HG02678 (cell line): ENCODE results near the gene GADD45G.
A peak's percentile ranks its signal among the peaks of the same experiment; 100 is the strongest.

ENCODE experiments used
- ATAC-seq: cut with Tn5 transposase; IDR thresholded peaks from one replicate; pipeline ENCODE4 v1.9.1; 2021; ENCODE audit warnings: mild to moderate bottlenecking, moderate library complexity; ENCODE audit not compliant: unreplicated experiment

The GADD45G gene

GRCh38 chr9:89592213-89592815 lies 12.5 kb upstream of the GADD45G start:
- no peak for ATAC-seq

- ATAC-seq = no peak
Measured at GRCh38 chr9:89592963-89593726, 11.7 kb upstream of the GADD45G start.

DNA sequence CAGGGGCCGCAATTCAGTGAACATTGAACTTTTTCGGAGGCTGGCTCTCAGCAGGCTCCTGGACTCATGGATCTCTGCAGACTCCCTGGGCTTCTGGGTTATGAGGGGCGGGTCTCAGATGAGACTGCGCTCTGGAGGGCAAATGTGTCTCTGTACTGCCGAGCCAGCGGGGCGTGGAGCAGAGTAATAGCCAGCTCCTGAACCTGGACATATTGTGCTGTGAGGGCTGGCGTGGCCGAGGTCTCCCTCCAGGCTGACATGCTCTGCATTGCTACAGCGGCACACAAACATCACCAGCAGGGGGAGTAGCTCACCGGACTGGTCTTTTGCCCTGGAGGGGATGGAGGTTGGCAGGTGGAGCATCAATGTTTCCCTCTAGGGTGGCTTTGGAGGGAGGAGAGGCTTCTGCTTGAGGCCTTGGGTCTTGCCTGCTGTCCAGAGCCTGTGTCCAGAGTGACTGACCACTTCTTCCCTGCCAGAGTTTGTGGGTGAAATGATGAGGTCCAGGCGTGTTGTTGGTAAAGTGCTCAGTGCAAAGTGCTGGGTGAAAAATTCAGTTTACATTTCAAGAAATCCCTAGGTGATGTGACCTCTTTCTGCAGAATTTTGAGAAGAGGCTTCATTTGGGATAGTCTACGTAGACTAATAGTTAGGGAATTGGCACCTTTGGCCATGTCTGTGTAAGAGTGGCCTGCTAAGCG lies 10.9 kb upstream of the GADD45G start:
- no peak for ATAC-seq

GRCh38 chr9:89594811-89595550 lies 9.8 kb upstream of the GADD45G start:
- ATAC-seq = no peak

GRCh38 chr9:89595646-89596045 lies 9.2 kb upstream of the GADD45G start:
- ATAC-seq = no peak

DNA sequence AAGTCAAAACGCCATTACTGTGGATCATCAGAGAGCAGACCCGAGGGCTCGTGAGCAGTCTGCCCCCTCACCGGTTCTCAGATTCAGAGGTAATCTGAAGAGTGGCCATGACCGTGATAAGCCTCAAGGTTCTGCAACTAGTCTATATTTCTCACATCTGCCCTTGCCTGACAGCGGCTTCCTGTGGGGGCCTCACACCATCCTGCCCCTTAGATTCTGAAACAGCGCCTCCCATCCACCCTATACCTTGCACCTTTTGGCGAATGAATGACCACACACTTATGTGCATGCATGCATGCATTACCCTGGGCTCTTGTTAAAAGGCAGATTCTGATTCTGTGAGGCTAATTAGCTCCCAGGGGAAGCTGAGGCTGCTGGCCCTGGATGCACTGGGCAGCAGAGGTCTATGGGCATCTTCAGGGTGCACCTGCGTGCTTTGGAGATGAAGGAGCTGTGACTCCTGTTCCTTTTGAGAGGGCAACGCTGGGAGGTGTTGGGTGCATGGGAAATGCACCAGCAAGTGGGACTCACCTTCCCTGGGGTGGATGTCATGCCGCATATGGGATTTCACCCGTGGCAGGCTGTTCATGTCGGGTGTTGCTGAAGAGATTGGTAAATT lies 7.8 kb upstream of the GADD45G start:
- no peak for ATAC-seq

- peak; percentile 47 for ATAC-seq
Measured at GRCh38 chr9:89597711-89598362, 7.0 kb upstream of the GADD45G start.

DNA sequence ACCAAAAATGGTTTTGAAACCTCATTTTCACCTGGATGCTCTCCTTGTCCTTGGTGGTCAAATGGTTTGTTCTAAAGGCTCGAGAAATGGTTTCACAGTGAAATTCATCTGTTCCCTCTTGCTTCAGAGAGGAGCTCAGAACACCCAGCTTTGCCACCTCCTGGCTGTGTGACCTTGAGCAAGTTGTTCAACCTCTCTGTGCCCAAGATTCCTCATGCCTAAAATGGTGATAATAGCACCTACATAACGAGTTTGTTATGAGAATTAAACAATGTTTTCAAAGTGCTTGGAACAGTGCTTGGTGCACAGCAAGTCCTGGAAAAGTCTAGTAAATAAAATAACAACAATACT lies 6.5 kb upstream of the GADD45G start:
- ATAC-seq = no peak

DNA sequence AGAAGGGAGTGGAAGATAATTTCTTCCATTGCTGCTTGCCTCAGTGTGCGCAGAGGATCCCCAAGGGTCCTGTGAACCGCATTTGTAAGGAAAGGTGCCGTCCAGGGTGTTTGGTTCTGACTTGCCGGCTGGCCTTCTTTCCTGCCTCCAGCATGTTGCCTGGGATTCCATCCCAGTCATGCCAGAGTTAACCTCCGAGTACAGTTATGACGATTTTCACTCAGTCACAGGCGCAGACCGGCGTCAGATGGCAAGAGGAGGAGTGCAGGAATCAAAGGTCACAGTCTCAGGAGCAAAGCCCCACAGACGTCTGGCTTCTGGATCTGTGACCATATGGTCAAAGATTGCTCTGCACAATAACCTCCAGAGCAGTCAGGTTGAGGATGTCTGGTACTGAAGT lies 5.9 kb upstream of the GADD45G start:
- ATAC-seq = no peak

GRCh38 chr9:89600831-89601230 lies 4.0 kb upstream of the GADD45G start:
- ATAC-seq = no peak

DNA sequence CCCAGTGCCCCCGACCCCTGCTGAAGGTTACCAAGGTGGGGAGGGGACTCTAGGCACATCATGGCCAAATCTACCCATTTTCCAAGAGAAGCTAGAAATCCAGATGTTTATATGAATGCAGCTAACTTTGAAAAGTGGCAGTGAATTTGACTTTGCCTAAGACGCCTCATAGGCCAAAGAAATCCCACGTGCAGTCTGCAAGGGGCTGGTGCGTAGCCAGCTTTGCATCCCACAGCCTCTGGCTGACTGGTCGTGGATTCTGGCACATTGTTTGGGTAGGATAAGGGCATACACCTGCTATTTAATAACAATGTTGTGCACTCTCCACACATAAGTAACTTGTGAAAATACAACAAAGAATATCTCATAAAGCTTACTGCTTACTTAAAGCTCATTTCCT lies 3.5 kb upstream of the GADD45G start:
- ATAC-seq = no peak

DNA sequence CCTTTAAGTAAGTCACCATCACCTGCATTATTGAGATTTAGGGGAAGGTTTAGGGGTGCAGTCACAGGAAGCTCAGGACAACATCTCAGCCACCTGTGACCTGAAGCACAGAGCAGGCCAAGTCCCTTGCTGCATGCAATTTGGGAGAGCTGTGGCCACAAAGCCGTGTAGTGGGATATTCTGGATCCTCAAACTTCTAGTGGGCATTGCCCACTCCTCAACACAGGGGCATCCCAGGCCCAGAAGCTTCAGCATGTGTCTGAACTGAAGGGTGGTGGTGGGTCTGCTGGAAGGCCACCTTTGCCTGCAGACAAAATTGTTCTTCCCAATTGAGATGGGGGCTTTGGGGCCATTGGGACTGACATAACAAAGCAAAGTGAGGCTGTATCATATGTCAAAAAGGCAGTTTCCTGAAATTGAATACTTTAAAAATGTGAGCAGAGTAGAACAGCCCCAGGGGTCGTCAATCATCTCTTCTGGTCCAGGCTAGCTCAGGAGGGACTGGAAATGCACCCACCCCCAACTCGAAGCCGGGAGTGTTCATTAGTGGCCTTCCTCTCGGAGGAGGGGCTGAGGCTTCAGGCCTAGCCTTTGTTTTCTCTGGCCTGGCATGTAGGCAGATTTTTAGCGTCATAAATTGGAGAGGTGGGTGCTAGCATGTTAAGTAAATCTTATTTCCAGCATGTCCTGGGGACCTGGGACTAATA lies 2.8 kb upstream of the GADD45G start:
- ATAC-seq = no peak

DNA sequence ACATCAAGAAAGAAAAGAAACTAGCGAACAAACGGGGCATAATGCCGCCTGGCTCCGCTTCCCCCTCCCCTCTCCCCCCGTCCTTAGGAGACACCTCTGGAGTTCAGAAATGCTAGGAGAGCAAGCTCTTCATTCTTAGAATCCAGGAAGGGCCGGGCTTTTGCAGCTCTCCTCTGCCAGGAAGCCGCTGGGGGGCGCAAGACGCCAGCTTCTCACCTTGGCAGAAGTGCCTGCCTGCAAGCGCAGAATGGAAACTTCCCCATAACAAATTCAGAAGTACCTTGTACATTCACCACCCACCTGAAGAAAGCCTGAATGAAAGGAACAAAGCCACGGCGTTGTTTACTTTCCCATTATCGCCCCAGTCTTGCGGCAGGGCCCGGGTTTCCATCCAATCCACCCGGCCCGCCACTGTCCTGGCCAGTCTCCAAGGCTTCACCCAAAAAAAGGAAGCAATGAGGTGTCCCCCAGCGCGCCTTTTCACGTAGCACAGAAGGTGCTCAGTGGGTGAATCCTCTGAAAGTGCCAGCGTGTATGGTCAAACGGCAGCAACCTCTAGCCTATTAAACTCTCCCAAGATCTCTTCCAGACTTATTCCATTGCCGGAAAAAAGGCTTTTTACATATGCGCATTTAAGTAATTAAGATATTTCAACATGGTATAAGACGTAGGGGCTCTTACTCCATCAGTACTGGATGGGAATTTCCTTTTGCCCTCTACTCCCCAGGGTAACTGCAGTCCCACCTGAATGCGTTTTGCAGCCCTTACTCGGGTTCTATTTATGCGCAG lies 1.6 kb upstream of the GADD45G start:
- no peak for ATAC-seq

DNA sequence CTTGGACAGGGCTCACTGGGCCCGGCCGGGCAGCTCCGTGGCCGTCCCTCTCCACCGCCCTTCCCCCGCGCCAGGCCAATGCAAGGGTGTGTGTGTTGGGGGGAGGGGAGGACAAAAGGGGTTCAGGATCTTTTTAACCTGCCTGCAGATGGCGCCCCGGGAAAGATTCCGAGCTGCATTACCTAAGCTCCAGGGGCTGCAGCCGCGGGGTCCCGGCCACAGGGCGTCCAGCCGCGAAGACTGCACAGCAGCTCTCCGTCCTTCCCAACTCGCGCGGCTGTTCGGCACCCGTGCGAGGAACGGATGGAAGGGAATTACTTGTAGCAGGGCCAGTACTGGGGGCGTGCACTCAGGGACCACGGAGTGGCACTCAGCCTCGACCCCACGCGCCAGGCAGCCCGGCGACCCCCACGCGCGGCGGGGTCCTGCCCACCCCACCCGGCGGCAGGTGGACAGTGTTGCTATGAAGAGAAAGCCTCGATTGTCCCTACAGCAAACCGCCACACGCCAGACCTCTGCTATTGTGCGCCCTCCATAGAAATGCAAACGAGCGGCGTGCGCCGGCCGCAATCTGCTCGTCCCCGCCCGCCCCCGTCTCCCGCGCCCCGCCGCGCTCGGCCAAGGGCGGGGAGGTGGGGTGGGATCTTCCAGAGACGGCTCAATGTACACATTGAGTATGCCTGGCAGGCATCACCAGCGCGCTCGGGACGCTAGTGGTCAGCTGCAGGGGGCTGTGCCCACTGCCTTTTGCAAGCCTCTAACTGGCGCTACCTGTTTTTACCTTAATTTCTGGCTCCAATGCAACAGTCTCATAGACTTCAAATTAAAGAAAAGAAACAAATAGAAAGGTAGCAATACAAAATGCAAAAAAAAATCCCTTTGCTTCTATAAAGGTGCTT lies 796 bp upstream of the GADD45G start:
- ATAC-seq = no peak

GRCh38 chr9:89605465-89606048 lies 745 bp downstream of the GADD45G start:
- ATAC-seq = peak; percentile 22

GRCh38 chr9:89606049-89606623 lies 1.3 kb downstream of the GADD45G start:
- ATAC-seq = no peak

DNA sequence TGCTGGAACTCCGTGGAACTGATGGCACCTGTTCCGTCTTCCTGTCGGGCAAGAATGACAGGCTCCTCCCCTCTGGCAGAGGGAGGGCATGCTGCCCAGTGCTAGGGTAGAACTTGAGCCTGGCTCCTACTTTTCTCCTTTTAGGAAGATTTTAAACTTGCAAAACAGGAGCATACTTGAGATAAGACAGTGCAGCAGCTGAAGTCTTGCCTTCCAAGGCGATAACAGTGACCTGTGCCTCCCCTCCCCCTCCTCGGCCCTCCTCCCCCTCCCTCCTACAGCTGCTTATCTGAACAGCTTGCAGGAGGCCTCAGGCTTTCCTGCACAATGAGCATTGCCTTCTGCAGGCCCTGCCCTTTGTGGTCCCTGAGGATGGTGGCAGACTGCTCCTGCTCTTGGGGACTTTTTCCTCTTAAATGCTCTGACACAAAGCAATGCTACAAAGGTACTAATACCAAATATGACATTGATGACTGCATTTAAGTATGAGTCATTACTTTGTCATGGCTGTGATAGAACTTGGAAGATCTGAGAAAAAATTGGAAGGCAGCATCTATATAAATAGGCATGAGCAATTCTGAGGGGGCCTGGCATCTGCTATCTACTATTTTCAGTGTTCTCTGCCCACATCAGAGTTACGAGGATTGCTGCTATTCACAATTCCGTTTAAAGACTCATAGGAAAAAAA lies 2.0 kb downstream of the GADD45G start:
- ATAC-seq = no peak
